Large intestine (tissue), 3 donors: ENCODE results near the gene CPXM2. TPM values are rescaled to one million over a fixed set of nuclear protein-coding genes. Genes with fewer than 3 reads are reported as not detected.

ENCODE experiments used
- DNase-seq, 2 donors: peaks; one replicate each; pipeline versions ENCODE4 v3.0.0 to v3.0.0-alpha.2; 2013
- H3K27ac ChIP-seq: one replicate; pipeline ENCODE4 v1.5.1; 2013; ENCODE audit warnings: low read length
- H3K27me3 ChIP-seq: 2 replicates; pipeline ENCODE4 v1.6.1; 2013; ENCODE audit warnings: low read length; ENCODE audit not compliant: control insufficient read depth, insufficient read depth
- H3K36me3 ChIP-seq: 2 replicates; pipeline ENCODE4 v1.6.1; 2013; ENCODE audit warnings: low read length; ENCODE audit not compliant: control insufficient read depth, insufficient read depth
- H3K4me1 ChIP-seq: one replicate; pipeline ENCODE4 v1.6.1; 2013; ENCODE audit warnings: low read length; ENCODE audit not compliant: control insufficient read depth, insufficient read depth
- H3K4me3 ChIP-seq: one replicate; pipeline ENCODE4 v1.5.1; 2013; ENCODE audit warnings: low read length
- H3K9me3 ChIP-seq: one replicate; pipeline ENCODE4 v1.6.1; 2013; ENCODE audit warnings: mild to moderate bottlenecking, low read depth, low read length, moderate library complexity; ENCODE audit not compliant: control insufficient read depth
- WGBS: methylation state at CpG from one replicate; pipeline ENCODE4 v1.1.5; 2013; ENCODE audit warnings: low lambda C conversion rate; ENCODE audit not compliant: insufficient coverage; 5-methylcytosine and 5-hydroxymethylcytosine counted together
- polyA plus RNA-seq: library from polyadenylated mRNA; unstranded; fragments of 120-200 nt; gene quantifications from one replicate; pipeline ENCODE4 v1.2.1, GENCODE V29; 2013

The CPXM2 gene
- polyA plus RNA-seq, 1 donor: 63.9 TPM

- WGBS: 50% methylated on average over 2 of the region's 7 CpGs
- Histone ChIP-seq H3K4me1 (no peaks in the 10 kb centered on the region), H3K4me3 (no peak overlapping the region), H3K36me3 (peaks cover 12% of the 10 kb centered on the region), H3K9me3 (no peaks in the 10 kb centered on the region), H3K27me3 (no peaks in the 10 kb centered on the region), H3K27ac (no peak overlapping the region)
- no peak for DNase-seq
Measured at GRCh38 chr10:123778719-123779517, 112.7 kb downstream of the CPXM2 start.

- 64% methylated on average over 2 of the region's 3 CpGs for WGBS
- Histone ChIP-seq H3K27ac (no peak overlapping the region), H3K4me1 (no peaks in the 10 kb centered on the region)
Measured at GRCh38 chr10:123777881-123778280, 113.7 kb downstream of the CPXM2 start.

GRCh38 chr10:123774132-123774742, 117.4 kb downstream of the CPXM2 start:
- DNase-seq: no peak
- Histone ChIP-seq H3K9me3 (no peaks in the 10 kb centered on the region), H3K4me3 (no peak overlapping the region), H3K4me1 (no peaks in the 10 kb centered on the region), H3K27me3 (no peaks in the 10 kb centered on the region), H3K27ac (no peak overlapping the region), H3K36me3 (peaks cover 30% of the 10 kb centered on the region)
- no CpG with 5 or more reads among the region's 11 CpGs for WGBS

More at GRCh38 chr10:123777881-123778280, 113.7 kb downstream of the CPXM2 start:
- Histone ChIP-seq H3K36me3 (peaks cover 21% of the 10 kb centered on the region), H3K27me3 (no peaks in the 10 kb centered on the region), H3K4me3 (no peak overlapping the region), H3K9me3 (no peaks in the 10 kb centered on the region)
- DNase-seq: no peak

- peaks cover 30% of the 10 kb centered on the region for H3K36me3 ChIP-seq
- H3K27ac ChIP-seq: no peak overlapping the region
- no peaks in the 10 kb centered on the region for H3K4me1 ChIP-seq
- DNase-seq: no peak
- H3K9me3 ChIP-seq: no peaks in the 10 kb centered on the region
- H3K4me3 ChIP-seq: no peak overlapping the region
- no CpG with 5 or more reads among the region's 3 CpGs for WGBS
- no peaks in the 10 kb centered on the region for H3K27me3 ChIP-seq
Measured at GRCh38 chr10:123772645-123773508, 118.7 kb downstream of the CPXM2 start.

- Histone ChIP-seq H3K27me3 (no peaks in the 10 kb centered on the region), H3K36me3 (peaks cover 32% of the 10 kb centered on the region), H3K4me3 (no peak overlapping the region), H3K27ac (no peak overlapping the region), H3K4me1 (no peaks in the 10 kb centered on the region), H3K9me3 (no peaks in the 10 kb centered on the region)
- WGBS: 83% methylated on average over 1 of the region's 4 CpGs
- no peak for DNase-seq
Measured at GRCh38 chr10:123771877-123772644, 119.5 kb downstream of the CPXM2 start.

- no peak for DNase-seq
- no peaks in the 10 kb centered on the region for H3K27me3 ChIP-seq
- no peaks in the 10 kb centered on the region for H3K9me3 ChIP-seq
- H3K36me3 ChIP-seq: peaks cover 33% of the 10 kb centered on the region
- H3K4me1 ChIP-seq: no peaks in the 10 kb centered on the region
- no peak overlapping the region for H3K4me3 ChIP-seq
- no peak overlapping the region for H3K27ac ChIP-seq
- 50% methylated on average over 1 of the region's 4 CpGs for WGBS
Measured at GRCh38 chr10:123769647-123770046, 122.0 kb downstream of the CPXM2 start.

GRCh38 chr10:123766761-123767160, 124.8 kb downstream of the CPXM2 start:
- DNase-seq: no peak
- H3K27ac ChIP-seq: no peak overlapping the region
- H3K27me3 ChIP-seq: no peaks in the 10 kb centered on the region
- H3K4me1 ChIP-seq: no peaks in the 10 kb centered on the region
- H3K9me3 ChIP-seq: no peaks in the 10 kb centered on the region
- peaks cover 17% of the 10 kb centered on the region for H3K36me3 ChIP-seq
- no CpG with 5 or more reads among the region's 8 CpGs for WGBS
- H3K4me3 ChIP-seq: no peak overlapping the region

- Histone ChIP-seq H3K4me3 (no peak overlapping the region), H3K36me3 (peaks cover 24% of the 10 kb centered on the region), H3K9me3 (no peaks in the 10 kb centered on the region), H3K27ac (no peak overlapping the region), H3K27me3 (no peaks in the 10 kb centered on the region), H3K4me1 (no peaks in the 10 kb centered on the region)
- no CpG with 5 or more reads among the region's 3 CpGs for WGBS
- peak; percentile 28 to 48 for DNase-seq
Measured at GRCh38 chr10:123766012-123766411, 125.6 kb downstream of the CPXM2 start.

- Histone ChIP-seq H3K9me3 (no peaks in the 10 kb centered on the region), H3K4me1 (peaks cover 7% of the 10 kb centered on the region), H3K36me3 (peaks cover 12% of the 10 kb centered on the region), H3K27me3 (no peaks in the 10 kb centered on the region), H3K27ac (no peak overlapping the region), H3K4me3 (no peak overlapping the region)
- WGBS: no CpG with 5 or more reads among the region's 23 CpGs
- DNase-seq: no peak
Measured at GRCh38 chr10:123761666-123762230, 129.9 kb downstream of the CPXM2 start.
